SK-N-SH (cell line): ENCODE results near the gene B3GNT5. TPM values are rescaled to one million over a fixed set of nuclear protein-coding genes. Genes with fewer than 3 reads are reported as not detected.

ENCODE experiments used
- CTCF ChIA-PET: fragments of 300-600, 350-600 bp; formaldehyde crosslinking; extraction: SDS; loops from one replicate; lab custom pipeline; 2021; lab: Yijun Ruan, JAX
- POLR2A ChIA-PET: fragments of 350-600 bp; sonication (Branson Sonifier 250); formaldehyde crosslinking; extraction: SDS; loops from one replicate; lab custom pipeline; 2020; ENCODE audit warnings: antibody characterized with exemption, inconsistent platforms; lab: Yijun Ruan, JAX
- DNase-seq: peaks from one replicate; pipeline ENCODE4 v3.0.0; 2012
- H2AFZ ChIP-seq: fragments of 200-600 bp; sonication (generic); 2 replicates; pipeline ENCODE4 v1.8.1; 2016; ENCODE audit warnings: antibody characterized with exemption, mild to moderate bottlenecking, low read depth
- H3F3A ChIP-seq: fragments of 200-600 bp; sonication (generic); replicated peaks from 2 replicates; pipeline ENCODE3; 2016; ENCODE audit warnings: antibody characterized with exemption, mild to moderate bottlenecking; ENCODE audit not compliant: insufficient read depth
- H3K27ac ChIP-seq, 2 experiments: fragments of 200-500 bp in 1 of 2; fragments of 200-600 bp in 1 of 2; sonication (Bioruptor generic) in 1 of 2; sonication (generic), shearing (Covaris generic) in 1 of 2; 2 replicates each; pipeline versions ENCODE4 v1.5.1 to v1.6.1; 2014 to 2016; ENCODE audit warnings: low read depth in 2 of 2, inconsistent platforms in 1 of 2, low read length in 1 of 2, mild to moderate bottlenecking in 1 of 2, mixed read lengths in 1 of 2
- H3K27me3 ChIP-seq: fragments of 200-600 bp; sonication (generic), shearing (Covaris generic); 2 replicates; pipeline ENCODE4 v1.6.1; 2016; ENCODE audit warnings: mixed run types; ENCODE audit not compliant: insufficient read depth
- H3K36me3 ChIP-seq, 2 experiments: fragments of 200-500 bp in 1 of 2; fragments of 200-600 bp in 1 of 2; sonication (Bioruptor generic) in 1 of 2; sonication (generic) in 1 of 2; replicated peaks in 1 of 2; 2 replicates each; pipeline versions ENCODE3 to v1.5.1; 2014 to 2016; ENCODE audit warnings: low read length in 1 of 2, mild to moderate bottlenecking in 1 of 2; ENCODE audit not compliant: insufficient read depth in 2 of 2, control insufficient read depth in 1 of 2
- H3K4me1 ChIP-seq, 2 experiments: fragments of 200-500 bp in 1 of 2; fragments of 200-600 bp in 1 of 2; sonication (Bioruptor generic) in 1 of 2; sonication (generic), shearing (Covaris generic) in 1 of 2; 2 replicates each; pipeline versions ENCODE4 v1.5.1 to v1.6.1; 2014 to 2016; ENCODE audit warnings: low read depth in 1 of 2, low read length in 1 of 2, mixed run types in 1 of 2; ENCODE audit not compliant: insufficient read depth in 2 of 2, control insufficient read depth in 1 of 2
- H3K4me2 ChIP-seq: fragments of 200-600 bp; sonication (generic), shearing (Covaris generic); 2 replicates; pipeline ENCODE4 v1.6.1; 2017; ENCODE audit warnings: mixed run types
- H3K4me3 ChIP-seq, 2 experiments: fragments of 200-500 bp in 1 of 2; fragments of 200-600 bp in 1 of 2; sonication (Bioruptor generic) in 1 of 2; sonication (generic), shearing (Covaris generic) in 1 of 2; 2 replicates each; pipeline versions ENCODE4 v1.5.1 to v1.8.1; 2014 to 2016; ENCODE audit warnings: low read depth in 2 of 2, inconsistent platforms in 1 of 2, low read length in 1 of 2, mild to moderate bottlenecking in 1 of 2, mixed read lengths in 1 of 2, moderate library complexity in 1 of 2
- H3K79me2 ChIP-seq: fragments of 200-600 bp; sonication (generic); 2 replicates; pipeline ENCODE4 v1.8.1; 2017; ENCODE audit warnings: mild to moderate bottlenecking; ENCODE audit not compliant: insufficient read depth
- H3K9ac ChIP-seq: fragments of 200-600 bp; sonication (generic); 2 replicates; pipeline ENCODE4 v1.6.1; 2017; ENCODE audit warnings: mixed run types
- H3K9me2 ChIP-seq: fragments of 200-600 bp; sonication (generic); 2 replicates; pipeline ENCODE4 v1.6.1; 2017; ENCODE audit warnings: mixed run types
- H3K9me3 ChIP-seq: fragments of 200-600 bp; sonication (generic); 2 replicates; pipeline ENCODE4 v1.6.1; 2017; ENCODE audit warnings: mixed run types, mild to moderate bottlenecking, moderate library complexity
- H4K20me1 ChIP-seq: fragments of 200-600 bp; sonication (generic); 2 replicates; pipeline ENCODE4 v1.6.1; 2017; ENCODE audit warnings: mild to moderate bottlenecking, mixed run types; ENCODE audit not compliant: insufficient read depth
- CHD2 ChIP-seq: fragments of 150-350 bp; IDR thresholded peaks from 2 replicates; pipeline ENCODE4 v1.6.1; 2018; ENCODE audit warnings: low read length; ENCODE audit not compliant: partially characterized antibody
- ELF1 ChIP-seq: IDR thresholded peaks from 2 replicates; pipeline ENCODE4 v1.4.0; 2012
- EP300 ChIP-seq, 2 experiments: IDR thresholded peaks; 2 replicates each; pipeline versions ENCODE4 v1.4.0 to v1.6.1; 2012; ENCODE audit warnings: borderline replicate concordance in 1 of 2, low read depth in 1 of 2, low read length in 1 of 2
- EZH2phosphoT487 ChIP-seq: fragments of 200-600 bp; sonication (generic); IDR thresholded peaks from 2 replicates; pipeline ENCODE4 v1.6.1; 2017; ENCODE audit warnings: low read depth, mixed run types, mild to moderate bottlenecking, antibody characterized with exemption, moderate library complexity, borderline replicate concordance
- FOXM1 ChIP-seq: IDR thresholded peaks from 2 replicates; pipeline ENCODE4 v1.4.0; 2012; ENCODE audit warnings: low read depth, mild to moderate bottlenecking
- MEF2A ChIP-seq: IDR thresholded peaks from 2 replicates; pipeline ENCODE4 v1.4.0; 2012; ENCODE audit warnings: low read depth, borderline replicate concordance
- NFIC ChIP-seq: IDR thresholded peaks from 2 replicates; pipeline ENCODE4 v1.4.0; 2012; ENCODE audit warnings: borderline replicate concordance
- NRF1 ChIP-seq: IDR thresholded peaks from 2 replicates; pipeline ENCODE4 v1.6.1; 2012; ENCODE audit warnings: low read depth, mild to moderate bottlenecking, low read length
- RCOR1 ChIP-seq: fragments of 150-350 bp; IDR thresholded peaks from 2 replicates; pipeline ENCODE4 v1.6.1; 2017; ENCODE audit warnings: antibody characterized with exemption, low read length
- RFX5 ChIP-seq: IDR thresholded peaks from 2 replicates; pipeline ENCODE4 v1.6.1; 2012; ENCODE audit warnings: mild to moderate bottlenecking, improper control_type of control experiment, low read length
- RXRA ChIP-seq: IDR thresholded peaks from 2 replicates; pipeline ENCODE4 v1.4.0; 2012; ENCODE audit warnings: low read depth, mild to moderate bottlenecking, borderline replicate concordance
- TCF12 ChIP-seq: IDR thresholded peaks from 2 replicates; pipeline ENCODE4 v1.4.0; 2012
- TEAD4 ChIP-seq: IDR thresholded peaks from 2 replicates; pipeline ENCODE4 v1.4.0; 2012; ENCODE audit warnings: mild to moderate bottlenecking, borderline replicate concordance; ENCODE audit not compliant: insufficient read depth
- WGBS: methylation state at CpG from one replicate; pipeline ENCODE4 v1.1.6; 2017; ENCODE audit warnings: low lambda C conversion rate; 5-methylcytosine and 5-hydroxymethylcytosine counted together
- polyA plus RNA-seq, 3 experiments: library from polyadenylated mRNA; depleted of rRNA; stranded (reverse); fragments of >200 nt; gene quantifications; 2 replicates each; pipeline ENCODE4 v1.2.3, GENCODE V29; 2012
- TF ChIP-seq, protein P1 (sequence below): fragments of 200-600 bp; sonication (generic); IDR thresholded peaks from 2 replicates; pipeline ENCODE4 v1.6.1; 2017; ENCODE audit warnings: antibody characterized with exemption, mild to moderate bottlenecking, moderate library complexity
- TF ChIP-seq, protein P2 (sequence below): IDR thresholded peaks from 2 replicates; pipeline ENCODE4 v1.4.0; 2012; ENCODE audit warnings: low read depth
- TF ChIP-seq, protein P3 (sequence below): IDR thresholded peaks from 2 replicates; pipeline ENCODE4 v1.4.0; 2012; ENCODE audit warnings: low read depth, borderline replicate concordance

B3GNT5 gene
- polyA plus RNA-seq, 1 of the 3 experiments (the other 2 are of a cell fraction) = 4.7 TPM

DNA sequence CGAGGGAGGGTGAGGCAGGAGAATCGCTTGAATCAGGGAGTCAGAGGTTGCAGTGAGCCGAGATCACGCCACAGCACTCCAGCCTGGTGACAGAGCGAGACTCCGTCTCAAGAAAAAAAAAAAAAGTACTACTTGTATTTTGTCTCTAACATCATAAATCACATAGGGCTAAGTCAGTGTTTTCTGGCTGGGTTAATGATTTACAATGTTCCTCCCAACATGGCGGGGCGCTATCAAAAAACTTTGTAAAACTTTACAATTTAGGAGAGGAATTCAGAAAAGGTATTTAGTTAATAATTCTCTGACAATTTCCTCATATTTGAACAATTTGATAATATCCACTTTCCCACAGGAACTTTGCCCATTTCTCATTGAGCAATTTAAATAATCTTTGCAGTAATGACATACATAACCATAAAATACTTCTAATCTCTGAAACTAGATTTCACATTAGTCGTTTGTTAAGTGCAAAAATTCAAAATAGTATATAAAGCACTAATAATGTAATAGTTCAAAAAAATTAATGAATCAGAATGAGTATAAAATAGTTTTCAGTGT, 26.6 kb upstream of the B3GNT5 start:
- no peaks in the 10 kb centered on the region for H4K20me1 ChIP-seq
- no peaks in the 10 kb centered on the region for H3K36me3 ChIP-seq
- H3K9me3 ChIP-seq = no peaks in the 10 kb centered on the region
- TF ChIP-seq RXRA = no peak
- no peak for TF ChIP-seq ELF1
- TF ChIP-seq, protein P1, sequence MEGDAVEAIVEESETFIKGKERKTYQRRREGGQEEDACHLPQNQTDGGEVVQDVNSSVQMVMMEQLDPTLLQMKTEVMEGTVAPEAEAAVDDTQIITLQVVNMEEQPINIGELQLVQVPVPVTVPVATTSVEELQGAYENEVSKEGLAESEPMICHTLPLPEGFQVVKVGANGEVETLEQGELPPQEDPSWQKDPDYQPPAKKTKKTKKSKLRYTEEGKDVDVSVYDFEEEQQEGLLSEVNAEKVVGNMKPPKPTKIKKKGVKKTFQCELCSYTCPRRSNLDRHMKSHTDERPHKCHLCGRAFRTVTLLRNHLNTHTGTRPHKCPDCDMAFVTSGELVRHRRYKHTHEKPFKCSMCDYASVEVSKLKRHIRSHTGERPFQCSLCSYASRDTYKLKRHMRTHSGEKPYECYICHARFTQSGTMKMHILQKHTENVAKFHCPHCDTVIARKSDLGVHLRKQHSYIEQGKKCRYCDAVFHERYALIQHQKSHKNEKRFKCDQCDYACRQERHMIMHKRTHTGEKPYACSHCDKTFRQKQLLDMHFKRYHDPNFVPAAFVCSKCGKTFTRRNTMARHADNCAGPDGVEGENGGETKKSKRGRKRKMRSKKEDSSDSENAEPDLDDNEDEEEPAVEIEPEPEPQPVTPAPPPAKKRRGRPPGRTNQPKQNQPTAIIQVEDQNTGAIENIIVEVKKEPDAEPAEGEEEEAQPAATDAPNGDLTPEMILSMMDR = no peak
- TF ChIP-seq, protein P2, sequence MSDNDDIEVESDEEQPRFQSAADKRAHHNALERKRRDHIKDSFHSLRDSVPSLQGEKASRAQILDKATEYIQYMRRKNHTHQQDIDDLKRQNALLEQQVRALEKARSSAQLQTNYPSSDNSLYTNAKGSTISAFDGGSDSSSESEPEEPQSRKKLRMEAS = no peak
- TF ChIP-seq, protein P3, sequence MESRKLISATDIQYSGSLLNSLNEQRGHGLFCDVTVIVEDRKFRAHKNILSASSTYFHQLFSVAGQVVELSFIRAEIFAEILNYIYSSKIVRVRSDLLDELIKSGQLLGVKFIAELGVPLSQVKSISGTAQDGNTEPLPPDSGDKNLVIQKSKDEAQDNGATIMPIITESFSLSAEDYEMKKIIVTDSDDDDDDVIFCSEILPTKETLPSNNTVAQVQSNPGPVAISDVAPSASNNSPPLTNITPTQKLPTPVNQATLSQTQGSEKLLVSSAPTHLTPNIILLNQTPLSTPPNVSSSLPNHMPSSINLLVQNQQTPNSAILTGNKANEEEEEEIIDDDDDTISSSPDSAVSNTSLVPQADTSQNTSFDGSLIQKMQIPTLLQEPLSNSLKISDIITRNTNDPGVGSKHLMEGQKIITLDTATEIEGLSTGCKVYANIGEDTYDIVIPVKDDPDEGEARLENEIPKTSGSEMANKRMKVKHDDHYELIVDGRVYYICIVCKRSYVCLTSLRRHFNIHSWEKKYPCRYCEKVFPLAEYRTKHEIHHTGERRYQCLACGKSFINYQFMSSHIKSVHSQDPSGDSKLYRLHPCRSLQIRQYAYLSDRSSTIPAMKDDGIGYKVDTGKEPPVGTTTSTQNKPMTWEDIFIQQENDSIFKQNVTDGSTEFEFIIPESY = no peak
- TF ChIP-seq TEAD4 = no peak
- TF ChIP-seq EZH2phosphoT487 = no peak
- TF ChIP-seq MEF2A = no peak
- TF ChIP-seq NRF1 = no peak
- no peak for TF ChIP-seq TCF12
- H3K27ac ChIP-seq = no peak overlapping the region
- H3K79me2 ChIP-seq = no peaks in the 10 kb centered on the region
- H3F3A ChIP-seq = no peaks in the 10 kb centered on the region
- no peak overlapping the region for H2AFZ ChIP-seq
- H3K4me3 ChIP-seq = no peak overlapping the region
- no peak overlapping the region for H3K9ac ChIP-seq
- H3K4me2 ChIP-seq = no peak overlapping the region
- H3K27me3 ChIP-seq = no peaks in the 10 kb centered on the region
- H3K4me1 ChIP-seq = no peaks in the 10 kb centered on the region
- H3K9me2 ChIP-seq = no peaks in the 10 kb centered on the region
- 90% methylated on average over 9 of the region's 9 CpGs for WGBS
- DNase-seq = no peak
- ChIA-PET CTCF (no interaction called here), POLR2A (no interaction called here)

DNA sequence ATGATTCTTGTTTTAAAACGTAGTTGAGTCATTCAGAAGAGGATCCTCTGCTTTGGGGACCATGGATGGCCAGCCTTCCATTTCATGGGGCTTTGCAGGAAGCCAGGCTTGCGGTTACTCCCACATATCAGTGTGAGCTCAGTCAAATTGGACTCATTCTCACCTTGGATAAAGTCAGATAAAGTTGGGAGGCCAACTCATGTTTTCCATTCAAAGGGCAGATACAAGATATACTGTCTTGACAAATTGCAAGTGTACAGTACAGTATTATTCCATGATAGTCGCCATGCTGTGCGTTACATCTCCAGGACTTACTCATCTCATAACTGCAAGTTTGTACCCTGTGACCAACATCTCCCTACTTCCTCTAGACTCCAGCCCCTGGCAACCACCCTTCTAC, 25.5 kb upstream of the B3GNT5 start:
- Histone ChIP-seq H3K9ac (no peak overlapping the region), H3K4me2 (no peak overlapping the region), H3K9me3 (no peaks in the 10 kb centered on the region), H3K4me1 (no peaks in the 10 kb centered on the region), H3K79me2 (no peaks in the 10 kb centered on the region), H3K36me3 (no peaks in the 10 kb centered on the region), H3K9me2 (no peaks in the 10 kb centered on the region), H3F3A (no peaks in the 10 kb centered on the region), H3K4me3 (no peak overlapping the region), H3K27ac (no peak overlapping the region), H2AFZ (no peak overlapping the region), H4K20me1 (no peaks in the 10 kb centered on the region), H3K27me3 (no peaks in the 10 kb centered on the region)
- TF ChIP-seq FOXM1 (no peak), RCOR1 (no peak), TEAD4 (no peak), RFX5 (no peak), NFIC (no peak), EP300 (IDR thresholded peaks at IDR 0.05; ENCODE audit: borderline replicate concordance in 1 of 2, low read depth in 1 of 2, low read length in 1 of 2) (no peak), EZH2phosphoT487 (no peak), CHD2 (no peak)
- ChIA-PET CTCF (interaction anchor here (1.7 kb wide), 1 partner anchor 10 kb away, joined by 6 read pairs; no protein-coding TSS in a partner anchor), POLR2A (no interaction called here)
- no peak for DNase-seq
- 81% methylated on average over 4 of the region's 4 CpGs for WGBS
